Measurements from ENCODE around the gene SMIM7.

- TF ChIP-seq CTCF (IDR thresholded peaks at IDR 0.05) = no peak
- no peak for TF ChIP-seq POLR2A (IDR thresholded peaks at IDR 0.05)
Measured at GRCh38 chr19:16599655-16600346, 60.1 kb downstream of the SMIM7 start.

Measured in heart left ventricle (tissue), 13 donors.